ENCODE measurements around the gene MDH2.
"Not testable (repeated sequence)": the region's sequence is repeated elsewhere in the genome, so short reads cannot be mapped to it uniquely, and the experiment has no call there.

MDH2 gene, protein sequence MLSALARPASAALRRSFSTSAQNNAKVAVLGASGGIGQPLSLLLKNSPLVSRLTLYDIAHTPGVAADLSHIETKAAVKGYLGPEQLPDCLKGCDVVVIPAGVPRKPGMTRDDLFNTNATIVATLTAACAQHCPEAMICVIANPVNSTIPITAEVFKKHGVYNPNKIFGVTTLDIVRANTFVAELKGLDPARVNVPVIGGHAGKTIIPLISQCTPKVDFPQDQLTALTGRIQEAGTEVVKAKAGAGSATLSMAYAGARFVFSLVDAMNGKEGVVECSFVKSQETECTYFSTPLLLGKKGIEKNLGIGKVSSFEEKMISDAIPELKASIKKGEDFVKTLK

DNA sequence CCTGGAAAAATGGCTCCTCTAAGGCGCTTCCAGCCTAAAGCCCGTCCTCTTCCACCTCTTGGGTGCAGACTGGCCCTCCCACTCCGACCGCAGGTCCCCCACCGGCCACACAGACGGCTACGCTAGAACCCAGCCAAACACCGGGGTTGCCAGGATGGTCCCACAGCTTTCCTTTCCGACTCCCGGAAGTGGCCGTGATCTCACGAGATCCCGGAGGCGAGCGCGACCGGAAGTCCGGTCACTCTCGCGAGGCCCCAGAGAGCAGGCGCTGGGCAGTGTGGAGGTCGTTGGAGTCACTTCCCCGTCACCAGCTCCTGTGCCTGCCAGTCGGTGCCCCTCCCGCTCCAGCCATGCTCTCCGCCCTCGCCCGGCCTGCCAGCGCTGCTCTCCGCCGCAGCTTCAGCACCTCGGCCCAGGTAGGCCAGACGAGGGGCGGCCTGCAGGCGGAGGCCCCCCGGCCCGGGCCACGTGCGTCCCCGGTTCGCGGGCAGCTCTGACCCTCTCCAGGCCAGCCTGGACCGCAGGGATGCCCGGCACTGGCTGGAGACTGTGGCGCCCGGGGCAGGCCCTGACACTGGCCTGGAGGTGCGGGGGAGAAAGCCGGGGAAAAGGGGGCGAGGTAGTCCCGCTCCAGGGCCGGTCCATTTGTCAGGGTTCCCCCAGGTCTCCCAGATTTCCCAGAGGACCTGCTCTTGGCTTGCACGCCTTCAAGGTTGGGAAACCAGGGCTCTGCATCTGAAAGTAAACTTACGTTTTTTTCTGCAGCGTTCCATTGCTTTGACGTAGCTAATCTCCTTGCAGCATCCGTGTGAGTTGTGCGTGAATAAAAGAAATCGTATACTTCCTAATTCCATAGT lies at the start of gene MDH2, which contains the start of gene STYXL1:
MDH2 (plus strand) TSS at position 296 of the 857 bp plus-strand sequence; CDS start at position 351, 55 bp downstream.
STYXL1 (minus strand) TSS at position 190 of the 857 bp plus-strand sequence. CDS start 17,477 bp downstream, outside the sequence.
- DNase-seq: peak; percentile 99

DNA sequence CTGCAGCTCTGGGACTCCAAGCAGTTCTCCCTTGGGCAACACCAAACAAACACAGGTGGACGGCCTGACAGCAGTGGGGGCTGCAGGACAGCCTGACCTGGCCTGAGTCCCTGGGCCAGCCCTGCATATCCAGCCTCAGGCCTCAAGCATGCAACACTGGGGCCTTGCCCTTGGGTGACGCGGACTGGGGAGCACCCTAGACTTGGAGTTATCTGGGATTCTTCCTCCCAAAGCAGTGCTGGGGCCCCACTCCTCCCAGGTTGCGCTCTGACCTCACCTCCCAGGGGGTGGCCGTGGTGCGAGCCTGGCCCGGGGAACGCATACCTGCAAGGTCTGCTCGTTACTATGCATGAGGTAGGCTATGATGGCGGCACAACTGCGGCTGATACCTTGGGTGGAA lies 47.3 kb upstream of the MDH2 start:
- DNase-seq: no peak

DNA sequence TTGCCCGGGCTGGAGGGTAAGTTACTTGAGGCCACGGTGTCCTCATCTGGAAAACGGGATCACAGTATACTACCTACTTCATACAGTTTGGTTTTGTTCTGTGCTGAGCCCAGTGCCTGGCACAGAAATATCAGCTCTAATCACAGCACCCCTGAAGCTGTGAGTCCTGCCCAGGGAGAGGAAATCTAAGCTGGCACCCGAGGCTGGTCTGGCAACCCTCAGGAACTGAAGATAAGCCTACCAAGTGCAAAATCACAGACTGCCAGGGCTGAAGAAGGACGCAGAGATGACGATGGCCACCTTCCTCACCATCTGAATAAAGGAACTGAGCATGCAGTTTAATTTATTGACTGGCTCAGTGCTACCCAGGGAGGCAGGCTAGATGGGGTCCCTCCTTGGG lies 45.8 kb upstream of the MDH2 start:
- no peak for DNase-seq

DNA sequence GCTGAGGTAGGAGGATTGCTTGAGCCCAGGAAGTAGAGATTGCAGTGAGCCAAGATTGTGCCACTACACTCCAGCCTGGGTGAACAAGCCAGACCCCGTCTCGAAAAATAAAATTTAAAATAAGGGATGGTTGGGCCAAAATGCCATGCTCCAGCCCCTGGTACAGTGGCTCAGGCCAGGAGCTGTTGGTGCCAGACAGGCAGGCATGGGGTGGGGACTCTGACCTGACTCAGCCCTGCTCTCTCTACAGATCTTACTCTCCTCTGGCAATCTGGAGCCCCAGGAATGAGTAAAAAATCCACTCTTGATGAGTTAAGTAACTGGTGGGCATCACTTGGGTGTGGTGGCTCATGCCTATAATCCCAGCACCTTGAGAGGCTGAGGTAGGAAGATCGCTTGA lies 45.1 kb upstream of the MDH2 start:
- DNase-seq: no peak

DNA sequence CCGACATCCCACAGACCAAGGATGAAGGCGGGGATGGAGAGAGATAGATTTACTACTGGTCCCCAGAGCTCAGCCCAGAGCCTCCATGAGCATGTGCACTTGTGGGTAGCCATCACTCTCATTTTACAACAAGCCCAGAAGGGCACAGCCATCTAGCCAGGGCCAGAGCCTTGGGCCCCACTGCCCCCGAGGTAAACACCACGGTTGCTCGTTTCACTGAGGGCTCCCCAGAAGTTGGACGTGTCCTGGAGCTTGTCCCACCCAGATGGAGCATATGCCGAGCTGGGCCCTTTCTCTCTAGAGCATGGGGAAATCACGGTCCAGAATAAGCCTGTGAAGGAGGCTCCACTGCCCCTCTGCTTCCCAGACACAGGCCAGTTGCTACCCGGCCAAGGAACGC lies 44.6 kb upstream of the MDH2 start:
- no peak for DNase-seq

DNA sequence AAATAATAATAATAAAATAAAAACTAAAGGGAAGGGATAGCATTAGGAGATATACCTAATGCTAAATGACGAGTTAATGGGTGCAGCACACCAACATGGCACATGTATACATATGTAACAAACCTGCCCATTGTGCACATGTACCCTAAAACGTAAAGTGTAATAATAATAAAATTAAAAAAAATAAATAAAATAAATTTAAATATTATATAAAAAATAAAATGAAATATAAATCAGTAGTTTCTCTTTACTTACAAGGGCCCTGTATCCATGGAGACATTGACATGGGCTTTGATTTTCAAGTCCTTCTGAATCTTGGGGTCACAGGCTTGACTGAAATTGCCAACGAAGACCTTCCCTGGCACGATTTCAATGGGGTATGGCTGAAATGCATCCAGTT lies 42.9 kb upstream of the MDH2 start:
- DNase-seq: not testable (repeated sequence)

DNA sequence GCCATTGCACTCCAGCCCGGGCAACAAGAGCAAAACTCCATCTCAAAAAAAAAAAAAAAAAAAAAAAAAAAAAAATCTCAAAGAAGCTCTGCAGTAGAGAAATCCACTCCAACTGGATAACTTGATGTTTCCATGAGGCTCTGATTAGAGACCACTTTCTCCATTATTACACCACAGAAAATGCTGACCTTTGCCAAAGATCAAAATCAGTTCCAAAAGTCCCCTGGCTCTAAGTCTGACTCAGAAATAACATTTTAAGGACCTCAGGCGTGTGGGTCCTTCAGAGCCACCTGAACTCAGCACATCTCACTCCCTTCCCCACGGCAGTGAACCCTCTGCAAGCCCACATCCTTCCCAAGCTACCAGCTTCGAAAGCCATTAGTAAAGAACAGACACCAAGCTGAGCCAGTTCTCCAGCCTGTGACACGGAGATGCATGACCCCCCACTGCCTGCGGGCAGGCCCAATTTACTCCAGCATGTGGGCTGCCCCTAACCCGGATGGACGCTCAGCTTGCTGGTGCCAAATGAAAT lies 39.7 kb upstream of the MDH2 start:
- no peak for DNase-seq

DNA sequence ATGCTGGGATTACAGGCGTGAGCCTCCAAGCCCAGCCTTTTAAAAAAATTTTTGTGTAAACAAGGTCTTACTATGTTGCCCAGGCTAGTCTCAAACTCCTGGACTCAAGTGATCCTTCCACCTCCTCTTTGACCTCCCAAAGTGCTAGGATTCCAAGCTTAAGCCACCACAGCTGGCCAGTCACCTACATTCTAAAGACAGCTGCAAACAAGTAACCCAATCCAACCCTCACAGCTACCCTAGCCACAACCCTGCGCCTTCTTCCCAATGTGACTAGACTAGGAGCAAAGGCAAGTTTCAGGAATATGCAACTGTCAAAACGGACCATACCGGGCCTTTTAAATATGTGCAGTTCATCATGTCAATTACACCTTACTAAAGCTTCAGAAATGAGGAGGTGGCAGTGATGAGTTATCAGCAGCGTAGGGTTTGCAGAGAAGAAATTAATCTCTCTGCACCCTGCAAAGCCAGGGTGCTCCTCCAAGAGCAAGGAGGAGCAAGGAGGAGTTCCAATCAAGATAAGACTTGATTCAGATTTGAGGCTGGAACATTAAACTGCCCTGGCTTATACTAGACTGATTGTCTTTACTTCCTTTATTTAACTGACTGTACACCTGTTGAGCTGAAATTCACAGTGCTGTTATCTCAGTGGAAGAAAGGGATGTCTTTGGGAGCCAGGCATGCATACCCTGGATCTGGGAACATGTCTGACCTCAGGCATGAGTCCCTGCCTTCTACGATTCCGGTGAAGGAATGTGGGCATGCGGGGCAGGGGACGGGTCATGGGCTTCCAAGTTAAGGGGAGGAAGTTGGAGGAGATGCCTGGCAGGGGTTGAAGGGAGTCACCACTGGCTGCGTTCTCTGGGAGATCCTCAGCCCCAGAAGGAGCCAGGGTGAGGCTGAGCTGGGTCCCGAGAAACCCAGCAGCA lies 38.0 kb upstream of the MDH2 start:
- DNase-seq: no peak

DNA sequence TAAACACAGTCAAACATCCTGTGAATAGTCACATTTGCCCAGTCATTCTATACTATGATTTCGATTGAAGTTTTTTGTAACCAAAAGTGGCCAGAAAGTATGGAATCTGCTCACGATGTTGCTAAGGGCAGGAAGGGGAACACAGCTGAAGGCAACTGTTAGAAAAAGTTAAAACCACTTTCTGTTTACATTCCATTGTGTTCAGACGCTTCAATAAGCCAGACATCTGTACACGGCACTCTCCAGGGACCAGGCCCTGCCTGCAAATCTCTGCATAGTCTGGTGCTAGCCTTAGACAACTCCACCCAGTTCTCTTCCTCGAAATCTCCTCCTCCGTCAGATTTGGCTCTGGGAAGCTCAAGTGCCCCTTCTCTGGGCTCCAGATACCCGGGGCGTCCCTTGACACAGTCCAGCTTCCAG lies 36.5 kb upstream of the MDH2 start:
- no peak for DNase-seq

DNA sequence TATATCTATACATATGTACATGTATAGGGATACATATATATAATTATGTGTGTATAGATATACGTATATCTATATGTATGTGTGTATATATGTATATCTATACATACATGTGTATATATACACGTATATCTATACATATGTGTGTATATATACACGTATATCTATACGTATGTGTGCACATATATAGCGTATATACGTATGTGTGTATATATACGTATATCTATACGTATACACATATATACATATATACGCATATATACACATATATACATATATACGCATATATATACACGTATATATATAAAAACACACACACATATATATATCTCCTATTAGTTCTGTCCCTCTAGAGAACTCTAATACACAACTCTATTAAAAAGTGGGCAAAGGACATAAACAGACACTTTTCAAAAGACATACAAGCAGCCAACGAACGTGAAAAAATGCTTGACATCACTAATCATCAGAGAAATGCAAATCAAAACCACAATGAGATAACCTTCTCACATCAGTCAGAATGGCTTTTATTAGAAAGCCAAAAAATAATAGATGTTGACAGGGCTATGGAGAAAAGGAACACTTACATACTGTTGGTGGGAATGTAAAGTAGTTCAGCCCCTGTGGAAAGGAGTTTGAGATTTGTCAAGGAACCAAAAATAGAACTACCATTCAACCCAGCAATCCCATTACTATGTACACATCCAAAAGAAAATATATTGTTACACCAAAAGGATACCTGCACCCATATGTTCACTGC lies 31.5 kb upstream of the MDH2 start:
- DNase-seq: no peak

DNA sequence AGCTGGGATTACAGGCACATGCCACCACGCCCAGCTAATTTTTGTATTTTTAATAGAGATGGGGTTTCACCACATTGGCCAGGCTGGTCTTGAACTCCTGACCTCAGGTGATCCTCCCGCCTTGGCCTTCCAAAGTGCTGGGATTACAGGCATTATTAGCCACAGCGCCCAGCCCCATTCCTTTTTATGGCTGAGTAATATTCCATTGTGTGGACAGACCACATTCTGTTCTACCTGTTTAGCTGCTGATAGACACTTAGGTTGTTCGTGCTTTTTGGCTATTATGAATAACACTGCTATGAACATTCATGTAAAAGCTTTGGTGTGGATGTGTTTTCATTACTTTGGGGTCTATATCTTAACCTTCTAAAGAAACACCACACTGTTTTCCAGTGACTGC lies 29.4 kb upstream of the MDH2 start:
- DNase-seq: not testable (repeated sequence)

DNA sequence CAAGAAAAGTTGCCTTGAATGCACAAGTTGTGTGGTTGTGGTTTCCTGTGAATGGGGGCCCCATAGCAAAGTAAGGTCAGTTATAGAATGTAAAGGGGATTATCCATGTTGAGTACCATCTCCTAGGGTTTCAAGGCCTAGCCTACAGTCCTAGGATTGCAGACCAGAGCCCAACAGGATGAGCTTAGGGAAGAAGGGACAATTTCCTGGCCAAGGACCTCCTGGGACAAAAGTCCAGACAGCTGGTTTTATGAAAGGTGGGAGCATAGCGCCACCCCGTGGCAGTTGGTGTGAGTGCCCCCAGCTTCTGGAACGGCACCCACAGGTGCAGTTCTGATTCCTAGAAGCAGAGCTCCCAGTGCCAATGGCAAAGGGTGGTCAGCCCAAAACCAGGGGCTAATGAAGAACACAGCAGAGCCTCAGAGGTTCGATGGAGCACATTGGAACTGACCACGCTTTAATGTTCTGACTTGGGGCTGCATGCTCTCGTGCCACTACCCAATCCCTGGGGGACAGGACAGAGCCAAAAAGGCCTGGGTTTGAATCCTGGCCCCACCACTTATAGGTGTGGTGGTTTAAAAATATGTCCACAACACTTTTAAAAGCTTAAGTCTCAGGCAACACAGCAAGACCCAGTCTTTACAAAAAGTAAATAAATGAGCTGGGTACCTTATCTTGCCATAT lies 27.7 kb upstream of the MDH2 start:
- peak; percentile 75 for DNase-seq

DNA sequence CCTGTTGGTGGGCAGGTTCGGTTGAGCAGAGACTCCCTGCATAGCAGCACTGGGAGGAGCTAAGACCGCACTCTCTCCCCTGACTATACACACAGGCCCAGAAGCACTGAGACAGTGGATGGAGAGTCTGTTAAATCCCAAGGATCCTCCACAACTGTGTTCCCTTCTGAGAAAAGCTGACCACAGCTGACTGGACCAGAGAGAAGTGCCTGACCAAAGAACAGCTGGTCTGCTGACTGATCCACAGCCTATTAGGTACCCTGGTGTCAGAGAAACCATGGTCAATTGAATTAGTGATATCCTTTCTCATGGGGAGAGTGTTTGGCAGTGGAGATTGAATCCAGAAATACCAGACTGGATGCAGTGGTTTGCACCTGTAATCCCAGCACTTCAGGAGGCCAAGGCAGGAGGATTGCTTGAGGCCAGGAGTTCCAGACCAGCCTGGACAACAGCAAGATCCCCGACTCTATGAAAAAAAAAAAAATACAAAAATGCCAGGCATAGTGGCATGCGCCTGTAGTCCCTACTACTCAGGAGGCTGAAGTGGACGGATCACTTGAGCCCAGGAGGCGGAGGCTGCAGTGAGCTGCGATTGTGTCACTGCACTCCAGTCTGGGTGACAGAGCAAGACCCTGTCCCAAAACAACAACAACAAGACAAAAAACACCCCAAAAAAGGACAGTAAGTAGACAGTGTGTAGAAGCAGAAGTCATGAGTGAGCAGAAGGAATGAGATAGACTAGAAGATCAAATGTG lies 25.7 kb upstream of the MDH2 start:
- DNase-seq: no peak

DNA sequence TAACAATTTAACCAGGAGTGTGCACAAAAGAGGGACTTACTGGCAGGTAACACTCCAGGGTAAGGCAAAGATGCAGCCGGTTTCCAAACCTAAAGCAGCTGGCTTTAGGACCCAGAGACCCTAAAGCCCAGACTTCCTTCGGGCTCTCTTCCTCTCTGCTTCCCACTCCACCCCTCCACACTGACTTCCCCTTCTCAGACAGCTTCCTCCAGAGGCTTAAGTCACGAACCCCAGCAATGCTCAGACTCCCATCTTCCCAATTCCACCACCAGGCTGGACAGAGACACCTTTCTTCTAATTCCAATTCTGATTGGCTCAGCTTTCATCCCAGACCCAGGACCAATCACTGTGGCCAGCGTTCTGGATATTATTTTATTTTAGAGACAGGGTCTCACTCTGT lies 24.9 kb upstream of the MDH2 start:
- no peak for DNase-seq

DNA sequence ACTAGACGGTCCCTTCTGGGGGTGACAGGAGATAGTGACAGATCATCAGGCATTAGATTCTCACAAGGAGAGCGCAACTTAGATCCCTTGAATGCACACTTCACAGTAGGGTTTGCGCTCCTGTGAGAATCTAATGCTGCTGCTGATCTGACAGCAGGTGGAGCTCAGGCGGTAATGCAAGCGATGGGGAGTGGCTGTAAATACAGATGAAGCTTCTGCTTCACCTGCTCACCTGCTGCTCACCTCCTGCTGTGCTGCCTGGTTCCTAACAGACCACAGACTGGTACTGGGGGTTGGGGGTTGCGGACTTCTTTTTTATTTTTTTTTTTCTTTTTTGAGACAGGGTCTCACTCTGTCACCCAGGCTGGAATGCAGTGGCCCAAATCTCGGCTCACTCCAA lies 18.2 kb upstream of the MDH2 start:
- peak; percentile 23 for DNase-seq

DNA sequence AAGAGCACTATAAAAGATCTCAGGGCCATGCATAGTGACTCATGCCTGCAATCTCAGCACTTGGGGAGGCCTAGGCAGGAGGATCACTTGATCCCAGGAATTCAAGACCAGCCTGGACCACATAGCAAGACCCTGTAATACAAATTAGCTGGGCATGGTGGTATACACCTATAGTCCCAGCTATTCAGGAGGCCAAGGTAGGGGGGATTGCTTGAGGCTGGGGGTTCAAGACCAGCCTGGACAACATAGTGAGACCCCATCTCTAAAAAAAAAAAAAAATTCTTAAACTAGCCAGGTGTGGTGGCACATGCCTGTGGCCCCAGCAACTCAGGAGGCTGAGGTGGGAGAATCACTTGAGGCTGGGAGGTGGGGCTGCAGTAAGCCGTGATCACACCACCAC lies 15.9 kb upstream of the MDH2 start:
- no peak for DNase-seq

DNA sequence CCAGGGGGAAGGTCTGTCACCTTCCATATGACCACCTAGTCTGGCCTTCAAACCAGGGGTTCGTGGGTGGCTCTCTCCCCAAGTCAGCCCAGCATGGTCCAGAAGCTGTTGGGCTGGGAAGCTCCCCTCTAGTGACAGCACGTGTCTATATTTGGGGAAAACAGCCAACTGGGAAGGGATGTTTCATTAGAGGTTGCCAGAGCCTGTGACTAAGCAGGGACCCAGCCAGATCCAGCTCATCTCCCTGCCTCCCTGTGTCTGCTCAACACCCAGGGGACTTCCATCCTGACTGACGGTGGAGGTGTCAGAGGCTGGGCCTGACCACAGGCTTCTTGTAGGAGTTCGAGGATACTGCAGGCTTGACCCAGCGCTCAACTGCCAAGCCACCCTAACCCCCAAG lies 10.6 kb upstream of the MDH2 start:
- DNase-seq: no peak

DNA sequence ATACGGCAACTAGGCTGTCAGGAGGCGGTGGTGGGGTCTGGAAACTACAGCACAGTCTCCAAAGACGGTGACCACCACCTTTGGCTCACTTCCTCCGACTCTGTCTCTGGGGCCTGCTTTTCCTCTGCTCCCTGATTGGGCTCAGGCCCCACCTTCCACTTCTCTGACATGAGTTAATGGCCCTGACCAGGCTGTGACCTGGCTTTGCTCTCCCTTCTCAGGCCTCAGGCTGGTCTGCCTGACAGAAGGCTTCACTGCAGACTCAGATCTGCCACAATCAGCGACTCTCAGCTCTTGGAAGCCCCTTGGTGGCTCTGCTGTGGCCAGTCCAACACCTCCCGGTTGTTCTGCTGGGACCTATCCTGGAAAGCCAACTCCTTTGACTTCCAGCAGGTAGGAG lies 7.8 kb upstream of the MDH2 start:
- no peak for DNase-seq

DNA sequence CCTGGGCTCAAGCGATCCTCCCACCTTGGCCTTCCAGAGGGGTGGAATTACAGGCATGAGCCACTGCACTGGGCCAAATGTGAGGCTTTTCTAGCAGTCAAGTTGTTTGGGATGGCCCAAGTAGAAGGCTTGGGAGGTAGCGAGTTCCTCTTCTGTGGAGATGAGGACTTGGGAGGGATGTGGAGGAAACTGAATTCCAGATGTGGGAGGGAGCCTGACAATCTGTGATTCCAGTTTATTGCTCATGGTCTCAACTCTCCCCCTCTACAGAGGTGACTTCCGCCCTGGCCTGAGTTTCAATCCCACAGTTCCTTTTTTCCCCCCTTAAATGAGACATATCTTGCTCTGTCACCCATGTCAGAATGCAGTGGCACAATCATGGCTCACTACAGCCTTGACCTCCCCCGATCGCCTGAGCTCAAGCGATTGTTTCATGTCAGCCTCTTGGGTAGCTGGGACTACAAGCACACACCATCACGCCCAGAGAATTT lies 3.5 kb upstream of the MDH2 start:
- DNase-seq: no peak

DNA sequence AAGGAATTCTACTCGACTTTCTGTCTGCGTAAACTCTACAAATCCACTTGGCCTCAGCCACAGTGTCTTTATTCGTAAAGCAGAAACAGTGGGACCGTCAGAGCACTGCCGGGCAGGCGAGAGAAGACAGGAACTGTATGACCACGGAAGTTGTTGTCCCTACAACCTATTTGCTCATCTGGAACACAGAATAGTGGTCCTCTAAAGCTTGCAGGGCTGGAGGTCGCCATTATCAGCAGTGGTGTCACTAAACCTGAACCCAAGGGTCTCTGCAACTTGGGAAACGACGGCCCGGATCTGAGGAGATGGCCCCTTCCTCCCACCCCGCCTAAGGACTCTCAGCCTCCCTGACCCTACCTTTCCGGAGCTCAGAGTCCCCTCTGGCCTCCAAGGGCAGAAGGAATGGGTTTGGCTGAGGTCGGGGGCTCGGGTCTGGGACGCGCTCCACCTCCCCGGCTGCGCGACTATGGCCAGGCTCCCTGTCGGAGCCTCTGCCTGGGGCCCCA lies 548 bp upstream of the MDH2 start:
- no peak for DNase-seq

All from RPMI8226 (cell line).